Hematopoietic multipotent progenitor cell treated with erythropoietin and hydrocortisone succinate and interleukin-3 and kit ligand, for 17 days (in vitro differentiated cells): Measurements from ENCODE around the gene AP5B1.
A peak's percentile ranks its signal among the peaks of the same experiment; 100 is the strongest.
"Not testable (repeated sequence)": the region's sequence is repeated elsewhere in the genome, so short reads cannot be mapped to it uniquely, and the experiment has no call there.

Source experiments
- DNase-seq: peaks from one replicate; pipeline ENCODE4 v3.0.0-alpha.2; 2015; ENCODE audit warnings: low spot score

AP5B1 gene

GRCh38 chr11:65786008-65786785, 5.4 kb upstream of the AP5B1 start:
- DNase-seq, result no peak

- DNase-seq, result no peak
These were observed 4.7 kb upstream of the AP5B1 start for GRCh38 chr11:65785319-65786007.

GRCh38 chr11:65782816-65783228, 2.0 kb upstream of the AP5B1 start:
- no peak for DNase-seq

GRCh38 chr11:65781962-65782815, 1.4 kb upstream of the AP5B1 start:
- DNase-seq, result no peak

DNA sequence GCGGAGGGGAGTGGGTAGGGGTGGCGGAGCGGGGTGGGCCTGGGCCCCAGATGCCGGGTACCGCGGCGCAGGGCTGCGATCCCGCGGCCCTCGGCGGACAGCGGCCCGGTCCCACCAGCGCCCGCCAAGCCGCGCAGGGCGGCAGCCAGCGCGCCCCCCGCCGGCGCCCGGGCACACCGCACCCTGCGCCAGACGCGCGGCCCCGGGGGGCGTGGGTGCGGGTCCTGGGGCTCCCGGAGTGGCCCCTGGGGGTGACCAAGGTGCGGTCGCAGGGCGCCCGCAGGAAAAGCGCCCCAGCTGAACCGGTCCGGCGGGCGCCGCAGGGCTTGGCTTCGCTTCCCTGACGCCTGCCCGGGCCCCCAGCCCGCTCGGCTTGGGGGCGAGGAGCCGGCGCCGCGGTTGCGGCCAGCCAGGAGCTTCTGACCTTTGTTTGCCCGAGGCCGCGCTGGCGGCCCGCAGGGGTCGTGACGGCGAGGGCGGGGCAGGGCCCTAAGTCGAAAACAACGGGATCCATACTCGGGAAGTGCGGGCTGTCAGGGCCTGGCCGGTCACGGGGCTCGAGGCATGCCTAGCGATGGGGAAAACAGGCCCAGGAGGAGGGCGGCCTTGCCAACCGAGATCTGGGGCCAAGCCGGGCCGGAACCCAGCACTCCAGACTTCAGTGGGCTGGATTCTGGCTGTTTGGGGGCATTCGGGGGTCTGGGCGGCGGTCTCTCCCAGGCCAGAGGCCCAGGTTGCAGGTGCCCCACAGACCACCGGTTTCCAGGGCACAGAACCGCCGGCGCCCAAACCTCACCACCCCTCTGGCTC, 581 bp upstream of the AP5B1 start:
- DNase-seq, result no peak

- DNase-seq, result peak; percentile 77
These were observed 632 bp downstream of the AP5B1 start for GRCh38 chr11:65779919-65780769.

- DNase-seq, result no peak
These were observed 1.2 kb downstream of the AP5B1 start for GRCh38 chr11:65779669-65779918.

- no peak for DNase-seq
These were observed 1.7 kb downstream of the AP5B1 start for GRCh38 chr11:65778901-65779668.

GRCh38 chr11:65778431-65778900, 2.3 kb downstream of the AP5B1 start:
- DNase-seq, result no peak

GRCh38 chr11:65777821-65778361, 2.9 kb downstream of the AP5B1 start:
- DNase-seq, result no peak

DNA sequence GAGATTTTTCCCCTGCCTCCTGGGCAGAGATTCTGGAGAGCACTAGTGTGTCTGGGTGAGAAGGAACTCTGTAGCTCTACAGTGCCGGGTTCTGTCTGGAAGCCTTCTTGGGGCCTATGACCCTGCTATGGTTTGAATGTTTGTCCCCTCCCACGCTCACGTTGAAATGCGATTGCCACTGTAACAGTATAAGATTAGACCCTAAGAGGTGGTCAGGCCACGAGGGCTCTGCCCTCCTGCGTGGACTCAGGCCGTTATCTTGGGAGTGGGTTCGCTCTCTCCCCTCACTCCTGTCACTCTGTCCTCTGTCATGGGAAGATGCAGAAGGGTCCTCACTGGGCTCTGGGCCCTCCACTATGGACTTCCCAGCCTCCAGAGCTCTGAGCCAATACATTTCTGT, 3.5 kb downstream of the AP5B1 start:
- no peak for DNase-seq

- no peak for DNase-seq
These were observed 4.0 kb downstream of the AP5B1 start for GRCh38 chr11:65776710-65777141.

GRCh38 chr11:65776196-65776595, 4.6 kb downstream of the AP5B1 start:
- DNase-seq, result no peak

DNA sequence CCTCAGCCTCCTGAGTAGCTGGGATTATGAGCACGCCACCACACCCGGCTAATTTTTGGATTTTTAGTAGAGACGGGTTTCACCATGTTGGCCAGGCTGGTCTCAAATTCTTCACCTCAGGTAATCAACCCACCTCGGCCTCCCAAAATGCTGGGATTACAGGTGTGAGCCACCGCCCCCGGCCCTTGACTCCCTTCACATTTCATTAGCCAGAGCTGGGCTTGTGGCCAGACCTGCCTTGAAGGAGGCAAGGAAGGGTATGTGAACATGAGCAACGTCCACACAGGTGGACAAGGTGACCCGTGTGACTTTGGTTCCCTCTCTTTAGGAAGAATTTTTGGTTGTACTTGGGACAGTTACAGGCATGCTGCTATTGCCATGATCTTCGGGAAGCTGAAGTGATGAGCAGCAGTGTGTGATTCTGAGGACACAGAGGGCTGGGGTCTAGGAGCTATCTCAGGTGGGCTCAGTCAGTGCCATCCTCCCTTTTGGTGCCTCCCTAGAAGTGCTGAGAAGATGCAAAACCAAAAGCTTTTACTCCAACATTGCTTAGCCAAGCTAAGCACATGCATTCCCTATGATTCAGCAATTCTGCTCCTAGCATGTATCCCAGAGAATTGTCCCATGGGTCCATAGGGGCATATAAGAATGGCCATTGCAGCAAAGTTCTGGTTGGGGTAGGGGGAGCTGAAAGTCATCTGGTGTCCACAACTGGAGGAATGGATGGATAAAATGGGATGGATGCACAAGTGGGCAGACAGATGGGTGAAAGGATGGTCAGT, 6.1 kb downstream of the AP5B1 start:
- no peak for DNase-seq

DNA sequence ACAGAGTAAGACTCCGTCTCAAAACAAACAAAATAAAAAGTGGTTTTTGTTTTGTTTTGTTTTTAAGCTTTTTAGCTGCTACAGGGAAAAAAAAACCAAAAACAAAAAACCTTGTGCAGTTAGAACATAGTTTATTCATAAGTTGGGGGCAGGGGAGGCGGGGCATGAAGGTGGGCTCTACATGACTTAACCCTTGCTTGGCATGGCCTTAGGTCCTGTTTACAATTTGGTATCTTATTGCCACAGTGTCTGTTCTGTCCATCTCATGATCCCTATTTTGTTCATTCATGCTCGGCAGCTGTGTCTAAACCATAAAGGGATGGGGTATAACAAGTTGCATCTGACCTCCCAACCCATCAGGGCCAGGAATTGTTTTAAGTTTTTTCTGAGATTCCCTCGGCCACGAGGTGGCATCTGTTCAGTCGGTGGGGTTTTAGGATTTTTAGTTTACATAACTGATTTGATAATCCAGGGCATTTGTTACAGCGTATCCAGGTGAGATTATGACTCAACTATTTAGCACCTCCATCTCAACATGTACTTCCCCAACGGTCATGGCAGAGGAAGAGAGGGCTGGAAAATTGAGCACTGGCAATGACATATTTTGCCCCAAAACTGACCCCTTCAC, 6.9 kb downstream of the AP5B1 start:
- DNase-seq, result no peak

DNA sequence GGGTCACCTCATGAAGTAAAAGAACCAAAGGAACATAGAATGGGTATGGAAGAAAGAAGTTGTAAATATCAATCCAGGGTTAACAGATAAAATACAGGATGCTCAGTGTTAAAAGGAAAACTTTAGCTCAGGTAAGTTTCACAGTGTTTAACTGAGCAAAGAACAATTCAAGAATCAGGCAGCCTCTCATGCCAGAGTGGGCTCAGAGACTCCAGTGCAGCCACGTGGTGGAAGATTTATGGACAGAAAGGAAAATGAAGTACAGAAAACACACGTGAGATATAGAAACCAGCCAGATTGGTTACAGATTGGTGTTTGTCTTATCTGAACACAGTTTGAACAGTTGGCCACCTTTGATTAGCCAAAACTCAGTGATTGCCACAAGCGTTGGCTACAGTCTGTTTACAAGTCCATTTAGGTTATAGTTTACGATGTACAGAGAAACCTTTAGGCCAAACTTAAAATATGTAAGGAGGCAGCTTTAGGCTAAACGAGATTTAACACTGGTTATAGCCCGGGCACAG, 9.1 kb downstream of the AP5B1 start:
- no peak for DNase-seq

DNA sequence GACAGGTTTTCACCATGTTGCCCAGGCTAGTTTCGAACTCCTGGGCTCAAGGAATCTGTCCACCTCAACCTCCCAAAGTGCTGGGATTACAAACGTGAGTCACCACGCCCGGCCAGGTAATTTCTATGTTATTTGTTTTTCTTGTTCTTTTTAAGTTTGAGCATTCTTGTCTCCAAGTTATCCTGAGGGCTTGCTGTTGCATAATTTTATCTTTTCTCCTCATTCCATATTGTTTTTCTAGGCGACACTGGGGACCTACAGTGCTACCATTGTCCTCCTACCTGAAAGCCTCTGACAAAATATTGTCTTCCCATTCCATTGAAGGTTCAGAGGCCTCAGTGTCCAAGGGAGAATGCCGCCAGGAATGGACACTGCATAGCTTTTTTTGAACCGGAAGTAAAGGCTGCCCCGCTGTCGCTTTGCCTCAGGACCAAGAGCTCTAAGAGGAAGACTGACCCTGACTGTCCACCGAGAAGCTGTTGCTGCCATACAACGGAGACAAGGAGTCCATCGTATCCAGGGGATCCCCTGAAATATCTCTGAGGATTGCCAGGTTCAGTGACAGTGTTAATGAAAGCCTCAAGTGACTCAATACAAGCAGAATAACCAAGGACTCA, 9.7 kb downstream of the AP5B1 start:
- DNase-seq, result no peak

DNA sequence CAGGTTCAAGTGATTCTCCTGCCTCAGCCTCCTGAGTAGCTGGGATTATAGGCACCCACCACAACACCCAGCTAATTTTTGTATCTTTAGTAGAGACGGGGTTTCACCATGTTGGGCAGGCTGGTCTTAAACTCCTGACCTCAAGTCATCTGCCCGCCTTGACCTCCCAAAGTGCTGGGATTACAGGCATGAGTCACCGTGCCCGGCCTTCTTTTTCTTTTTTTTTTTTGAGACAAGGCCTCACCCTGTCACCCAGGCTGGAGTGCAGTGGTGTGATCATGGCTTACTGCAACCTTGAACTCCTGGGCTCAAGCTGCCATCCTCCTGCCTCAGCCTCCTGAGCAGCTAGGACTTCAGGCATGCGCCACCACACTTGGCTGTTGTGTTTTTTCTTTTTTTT, 13.0 kb downstream of the AP5B1 start:
- not testable (repeated sequence) for DNase-seq
